Mesendoderm (in vitro differentiated cells): ENCODE measurements around the gene ASPN.

Experiments
- DNase-seq: peaks from one replicate; pipeline ENCODE4 v3.0.0; 2013
- H2AK5ac ChIP-seq: 2 replicates; pipeline ENCODE4 v1.6.1; 2013; ENCODE audit warnings: low read length, inconsistent platforms
- H2BK120ac ChIP-seq: 2 replicates; pipeline ENCODE4 v1.6.1; 2013; ENCODE audit warnings: low read depth, mild to moderate bottlenecking, low read length, moderate library complexity, mixed read lengths
- H2BK15ac ChIP-seq: replicated peaks from 2 replicates; pipeline ENCODE4 v1.6.1; 2013; ENCODE audit warnings: low read depth, mild to moderate bottlenecking, moderate library complexity
- H2BK5ac ChIP-seq: 2 replicates; pipeline ENCODE4 v1.6.1; 2013; ENCODE audit warnings: low read length, inconsistent platforms
- H3K18ac ChIP-seq: 2 replicates; pipeline ENCODE4 v1.6.1; 2013; ENCODE audit warnings: mild to moderate bottlenecking, low read length, mixed read lengths
- H3K23ac ChIP-seq: one replicate; pipeline ENCODE4 v1.6.1; 2013; ENCODE audit warnings: low read length
- H3K27ac ChIP-seq: 2 replicates; pipeline ENCODE4 v1.5.1; 2013; ENCODE audit warnings: low read depth, mild to moderate bottlenecking, inconsistent platforms, low read length, moderate library complexity
- H3K27me3 ChIP-seq: 2 replicates; pipeline ENCODE4 v1.6.1; 2013; ENCODE audit warnings: low read length, control low read depth, mild to moderate bottlenecking, inconsistent platforms; ENCODE audit not compliant: insufficient read depth, poor library complexity
- H3K36me3 ChIP-seq: 2 replicates; pipeline ENCODE4 v1.6.1; 2013; ENCODE audit warnings: low read length, inconsistent platforms; ENCODE audit not compliant: control insufficient read depth, insufficient read depth
- H3K4ac ChIP-seq: one replicate; pipeline ENCODE4 v1.6.1; 2013; ENCODE audit warnings: low read depth, mild to moderate bottlenecking, low read length, moderate library complexity
- H3K4me1 ChIP-seq: 2 replicates; pipeline ENCODE4 v1.6.1; 2013; ENCODE audit warnings: low read depth, low read length, inconsistent platforms; ENCODE audit not compliant: control insufficient read depth
- H3K4me2 ChIP-seq: 2 replicates; pipeline ENCODE4 v1.6.1; 2013; ENCODE audit warnings: low read length
- H3K4me3 ChIP-seq: 2 replicates; pipeline ENCODE4 v1.5.1; 2013; ENCODE audit warnings: mild to moderate bottlenecking, low read length
- H3K56ac ChIP-seq: one replicate; pipeline ENCODE4 v1.6.1; 2013; ENCODE audit warnings: low read length
- H3K79me1 ChIP-seq: 2 replicates; pipeline ENCODE4 v1.6.1; 2013; ENCODE audit warnings: low read length, inconsistent platforms
- H3K79me2 ChIP-seq: 2 replicates; pipeline ENCODE4 v1.6.1; 2013; ENCODE audit warnings: mild to moderate bottlenecking, low read length; ENCODE audit not compliant: control insufficient read depth, insufficient read depth
- H3K9ac ChIP-seq: 2 replicates; pipeline ENCODE4 v1.6.1; 2013; ENCODE audit warnings: low read length, inconsistent platforms
- H4K5ac ChIP-seq: one replicate; pipeline ENCODE4 v1.6.1; 2013; ENCODE audit warnings: low read length
- H4K8ac ChIP-seq: one replicate; pipeline ENCODE4 v1.6.1; 2013; ENCODE audit warnings: low read depth, mild to moderate bottlenecking, control low read depth, low read length, moderate library complexity
- WGBS: extraction: QIAGEN DNeasy Blood & Tissue Kit; methylation state at CpG from one replicate; pipeline ENCODE4 v1.1.7; 2013; ENCODE audit warnings: low lambda C conversion rate, missing lambda C conversion rate; ENCODE audit not compliant: insufficient coverage; ENCODE audit errors: extremely low coverage; 5-methylcytosine and 5-hydroxymethylcytosine counted together

Gene ASPN

GRCh38 chr9:92504881-92505280 is 22.6 kb upstream of the ASPN start:
- H3K4me2 ChIP-seq, result no peak overlapping the region
- H2BK5ac ChIP-seq, result no peak overlapping the region
- no peak overlapping the region for H4K8ac ChIP-seq
- H3K79me1 ChIP-seq, result no peaks in the 10 kb centered on the region
- H2BK15ac ChIP-seq, result no peak overlapping the region
- no peaks in the 10 kb centered on the region for H3K79me2 ChIP-seq
- no peak overlapping the region for H2BK120ac ChIP-seq
- H3K27ac ChIP-seq, result no peak overlapping the region
- H4K5ac ChIP-seq, result no peak overlapping the region
- H3K18ac ChIP-seq, result no peak overlapping the region
- WGBS, result no CpG with 5 or more reads among the region's 2 CpGs
- H2AK5ac ChIP-seq, result no peak overlapping the region
- no peaks in the 10 kb centered on the region for H3K27me3 ChIP-seq
- no peak for DNase-seq
- H3K9ac ChIP-seq, result no peak overlapping the region
- H3K23ac ChIP-seq, result no peak overlapping the region
- H3K36me3 ChIP-seq, result no peaks in the 10 kb centered on the region
- no peak overlapping the region for H3K56ac ChIP-seq
- H3K4ac ChIP-seq, result no peak overlapping the region
- H3K4me1 ChIP-seq, result no peaks in the 10 kb centered on the region
- no peak overlapping the region for H3K4me3 ChIP-seq

GRCh38 chr9:92503156-92503555 is 20.9 kb upstream of the ASPN start:
- Histone ChIP-seq H3K27ac (no peak overlapping the region), H3K18ac (no peak overlapping the region), H3K23ac (no peak overlapping the region), H2BK15ac (no peak overlapping the region), H3K27me3 (no peaks in the 10 kb centered on the region), H3K4me2 (no peak overlapping the region), H2BK120ac (no peak overlapping the region), H3K56ac (no peak overlapping the region), H3K4me3 (no peak overlapping the region), H3K4ac (no peak overlapping the region), H3K36me3 (no peaks in the 10 kb centered on the region), H4K5ac (no peak overlapping the region), H3K79me1 (no peaks in the 10 kb centered on the region), H3K9ac (no peak overlapping the region), H2BK5ac (no peak overlapping the region), H3K4me1 (no peaks in the 10 kb centered on the region), H3K79me2 (no peaks in the 10 kb centered on the region), H2AK5ac (no peak overlapping the region), H4K8ac (no peak overlapping the region)
- WGBS, result no CpG with 5 or more reads among the region's 2 CpGs
- no peak for DNase-seq

GRCh38 chr9:92501671-92502393 is 19.5 kb upstream of the ASPN start:
- Histone ChIP-seq H3K56ac (no peak overlapping the region), H3K9ac (no peak overlapping the region), H2BK15ac (no peak overlapping the region), H3K23ac (no peak overlapping the region), H3K36me3 (no peaks in the 10 kb centered on the region), H2BK5ac (no peak overlapping the region), H2BK120ac (no peak overlapping the region), H3K4me2 (no peak overlapping the region), H3K27ac (no peak overlapping the region), H3K18ac (no peak overlapping the region), H4K5ac (no peak overlapping the region), H3K4ac (no peak overlapping the region), H3K4me1 (no peaks in the 10 kb centered on the region), H3K79me1 (no peaks in the 10 kb centered on the region), H2AK5ac (no peak overlapping the region), H3K4me3 (no peak overlapping the region), H4K8ac (no peak overlapping the region), H3K27me3 (no peaks in the 10 kb centered on the region), H3K79me2 (no peaks in the 10 kb centered on the region)
- peak; percentile 58 for DNase-seq
- WGBS, result no CpG with 5 or more reads among the region's 5 CpGs

- no peak overlapping the region for H2BK15ac ChIP-seq
- no peak overlapping the region for H3K56ac ChIP-seq
- no peak overlapping the region for H3K4ac ChIP-seq
- no peak overlapping the region for H2BK5ac ChIP-seq
- DNase-seq, result no peak
- H3K4me2 ChIP-seq, result no peak overlapping the region
- H3K23ac ChIP-seq, result no peak overlapping the region
- H3K27ac ChIP-seq, result no peak overlapping the region
- H3K18ac ChIP-seq, result no peak overlapping the region
- H3K79me2 ChIP-seq, result no peaks in the 10 kb centered on the region
- no peak overlapping the region for H2AK5ac ChIP-seq
- H3K4me1 ChIP-seq, result no peaks in the 10 kb centered on the region
- H2BK120ac ChIP-seq, result no peak overlapping the region
- H4K5ac ChIP-seq, result no peak overlapping the region
- no CpG with 5 or more reads among the region's 5 CpGs for WGBS
- H3K79me1 ChIP-seq, result no peaks in the 10 kb centered on the region
- H3K27me3 ChIP-seq, result no peaks in the 10 kb centered on the region
- H4K8ac ChIP-seq, result no peak overlapping the region
- no peak overlapping the region for H3K4me3 ChIP-seq
- no peaks in the 10 kb centered on the region for H3K36me3 ChIP-seq
- no peak overlapping the region for H3K9ac ChIP-seq
Measured at GRCh38 chr9:92500725-92501124, 18.4 kb upstream of the ASPN start.

GRCh38 chr9:92499701-92500100 is 17.4 kb upstream of the ASPN start:
- H4K8ac ChIP-seq, result no peak overlapping the region
- no peak overlapping the region for H3K9ac ChIP-seq
- H3K4me2 ChIP-seq, result no peak overlapping the region
- H2AK5ac ChIP-seq, result no peak overlapping the region
- H3K4me1 ChIP-seq, result no peaks in the 10 kb centered on the region
- H3K4me3 ChIP-seq, result no peak overlapping the region
- WGBS, result no CpG with 5 or more reads among the region's 2 CpGs
- no peak overlapping the region for H3K23ac ChIP-seq
- no peaks in the 10 kb centered on the region for H3K36me3 ChIP-seq
- no peak overlapping the region for H3K27ac ChIP-seq
- H3K27me3 ChIP-seq, result no peaks in the 10 kb centered on the region
- no peak overlapping the region for H3K18ac ChIP-seq
- H2BK120ac ChIP-seq, result no peak overlapping the region
- H3K56ac ChIP-seq, result no peak overlapping the region
- no peaks in the 10 kb centered on the region for H3K79me1 ChIP-seq
- H4K5ac ChIP-seq, result no peak overlapping the region
- no peak overlapping the region for H2BK5ac ChIP-seq
- DNase-seq, result no peak
- H3K4ac ChIP-seq, result no peak overlapping the region
- no peaks in the 10 kb centered on the region for H3K79me2 ChIP-seq
- H2BK15ac ChIP-seq, result no peak overlapping the region
